Heart right ventricle (tissue), 16 donors: ENCODE data around the gene PLXDC2. TPM values are rescaled to one million over a fixed set of nuclear protein-coding genes. Genes with fewer than 3 reads are reported as not detected.

Source experiments
- ATAC-seq, 8 donors: fragments of 200-7000 bp; cut with Tn5 transposase; one replicate each; pipeline ENCODE4 v1.9.1; 2020; ENCODE audit warnings: mild to moderate bottlenecking in 8 of 8, moderate library complexity in 8 of 8, moderate number of reproducible peaks in 1 of 8
- DNase-seq, 2 donors: peaks; one replicate each; pipeline ENCODE4 v3.0.0-alpha.2; 2020
- H3K27ac ChIP-seq, 10 donors: fragments of 200-600 bp; sonication (generic) in 2 of 10; one replicate each; pipeline versions ENCODE4 v1.5.0 to v1.8.0; 2020 to 2022; ENCODE audit warnings: mild to moderate bottlenecking in 3 of 10
- H3K27me3 ChIP-seq, 7 donors: fragments of 200-600 bp; one replicate each; pipeline ENCODE4 v1.8.0; 2021 to 2022; ENCODE audit warnings: mild to moderate bottlenecking in 2 of 7
- H3K36me3 ChIP-seq, 9 donors: fragments of 200-600 bp; sonication (generic) in 1 of 9; one replicate each; pipeline versions ENCODE4 v1.5.0 to v1.8.0; 2020 to 2022; ENCODE audit warnings: mild to moderate bottlenecking in 2 of 9
- H3K4me1 ChIP-seq, 9 donors: fragments of 200-600 bp; sonication (generic) in 1 of 9; one replicate each; pipeline versions ENCODE4 v1.5.0 to v1.8.0; 2020 to 2022; ENCODE audit warnings: mild to moderate bottlenecking in 4 of 9
- H3K4me3 ChIP-seq, 10 donors: fragments of 200-600 bp; sonication (generic) in 2 of 10; one replicate each; pipeline versions ENCODE4 v1.5.0 to v1.8.0; 2020 to 2022; ENCODE audit warnings: mild to moderate bottlenecking in 7 of 10, moderate library complexity in 2 of 10
- H3K9me3 ChIP-seq, 11 donors: fragments of 200-600 bp in 10 of 11; sonication (generic) in 2 of 11; one replicate each; pipeline versions ENCODE4 v1.5.0 to v1.8.0; 2013 to 2022; ENCODE audit warnings: mild to moderate bottlenecking in 2 of 11, control low read depth in 1 of 11, moderate library complexity in 1 of 11
- CTCF ChIP-seq, 9 donors: fragments of 200-600 bp; sonication (generic) in 2 of 9; IDR thresholded peaks; one replicate each; pipeline versions ENCODE4 v1.5.0 to v1.8.0; 2021 to 2022; ENCODE audit warnings: antibody characterized with exemption in 9 of 9, mild to moderate bottlenecking in 5 of 9, moderate library complexity in 1 of 9
- WGBS, 2 donors: extraction: QIAGEN DNeasy Blood & Tissue Kit; methylation state at CpG; one replicate each; pipeline ENCODE4 v1.1.7; 2013; ENCODE audit warnings: inconsistent platforms in 1 of 2; 5-methylcytosine and 5-hydroxymethylcytosine counted together
- intact Hi-C, 10 donors: fragments of 100-400 bp; cut with DNase I; formaldehyde crosslinking; loops; one replicate each; pipeline versions ENCODE4 v1.11.1 to v1.14.2; 2022
- polyA plus RNA-seq, 2 donors: library from polyadenylated mRNA; stranded (reverse); fragments of 200-250 nt; gene quantifications; one replicate each; pipeline ENCODE4 v1.2.3, GENCODE V29; 2013
- total RNA-seq, 10 donors: library from RNA; stranded (reverse); fragmentation: NEBNext Ultra II Directional in 3 of 10; extraction: Animal tissue kit (Norgen Biotek cat#: 25700) in 3 of 10; gene quantifications; one replicate each; pipeline versions ENCODE4 v1.2.1 to v1.2.4, GENCODE V29; 2021 to 2023
- donor health status: Arrhythmogenic right ventricular cardiomyopathy.
- donor health status: ischemic (EF 13 %, LVEDD 7.1; RV severe dilation, severe dysfunction).
- donor health status: healthy with polysubstance abuse.
- donor health status: DM: no; HTN: yes; CAD: no.
- donor health status: DM: no; HTN: no; CAD: no.
- donor health status: ischemic (EF 25% LVEDD 6.9; RV normal size, moderate dysfunction).
- donor health status: ischemic (EF 25% LVEDD 5.7; RV mildly dilated, moderate dysfunction).
- donor health status: healthy.
- donor health status: DM: yes; HTN: yes; CAD: no.
- donor health status: Ischemic cardiomyopathy.
- donor health status: ischemic (EF 35%, LVEDD 5.7; RV mildly dilated, moderate dysfunction).
- donor health status: nonischemic (EF 11% LVEDD 7.7; RV severe dilation, severe dysfunction).
- donor health status: DM: yes; HTN: yes; CAD: no.
- donor health status: PGD.
- donor health status: ischemic (EF 29% LVEDD 5.4; RV normal size, mild dysfunction).
- donor health status: nonischemic (EF 23%, LVEDD 6.1; RV moderate dilation, normal function).

Gene PLXDC2
- total and polyA plus RNA-seq, 12 donors, result 4.6 to 26.8 (median 16.9) TPM

- H3K4me3 ChIP-seq, result no peak overlapping the region
- intact Hi-C loops, result no loop called here
- H3K27me3 ChIP-seq, result no peaks in the 10 kb centered on the region
- no peak overlapping the region for H3K27ac ChIP-seq
- ATAC-seq, result no peak
- H3K4me1 ChIP-seq, result peaks cover 0 to 32% (median 9%) of the 10 kb centered on the region in 9 donors
- 72 to 75% methylated on average over 3 of the region's 3 CpGs for WGBS, 2 donors
- H3K36me3 ChIP-seq, result peaks cover 0 to 3% (median 0%) of the 10 kb centered on the region in 9 donors
- TF ChIP-seq CTCF (IDR thresholded peaks at IDR 0.05), result no peak
- DNase-seq, result no peak
- no peaks in the 10 kb centered on the region for H3K9me3 ChIP-seq
These were observed 22.9 kb downstream of the PLXDC2 start for GRCh38 chr10:19839090-19839489.

- intact Hi-C loops, result no loop called here
- Histone ChIP-seq H3K27ac (no peak overlapping the region), H3K9me3 (no peaks in the 10 kb centered on the region), H3K27me3 (no peaks in the 10 kb centered on the region), H3K4me1 (peaks cover 0 to 32% (median 9%) of the 10 kb centered on the region in 9 donors), H3K4me3 (no peak overlapping the region), H3K36me3 (peaks cover 0 to 3% (median 0%) of the 10 kb centered on the region in 9 donors)
- TF ChIP-seq CTCF (IDR thresholded peaks at IDR 0.05), result no peak
- ATAC-seq, result no peak
- DNase-seq, result no peak
- 66 to 68% methylated on average over 4 of the region's 4 CpGs for WGBS, 2 donors
These were observed 23.3 kb downstream of the PLXDC2 start for GRCh38 chr10:19839552-19839951.

GRCh38 chr10:19840776-19841175, 24.5 kb downstream of the PLXDC2 start:
- H3K27ac ChIP-seq, result no peak overlapping the region
- H3K36me3 ChIP-seq, result peaks cover 0 to 3% (median 0%) of the 10 kb centered on the region in 9 donors
- 83 to 88% methylated on average over 3 of the region's 3 CpGs for WGBS, 2 donors
- DNase-seq, result no peak
- H3K9me3 ChIP-seq, result no peaks in the 10 kb centered on the region
- peaks cover 0 to 42% (median 13%) of the 10 kb centered on the region in 9 donors for H3K4me1 ChIP-seq
- intact Hi-C loops, result no loop called here
- TF ChIP-seq CTCF (IDR thresholded peaks at IDR 0.05), result no peak
- H3K27me3 ChIP-seq, result no peaks in the 10 kb centered on the region
- no peak overlapping the region for H3K4me3 ChIP-seq
- ATAC-seq, result no peak

GRCh38 chr10:19843487-19843886, 27.3 kb downstream of the PLXDC2 start:
- intact Hi-C loops, result no loop called here
- TF ChIP-seq CTCF (IDR thresholded peaks at IDR 0.05), result no peak
- Histone ChIP-seq H3K36me3 (no peaks in the 10 kb centered on the region), H3K4me1 (peaks cover 0 to 47% (median 16%) of the 10 kb centered on the region in 9 donors), H3K9me3 (no peaks in the 10 kb centered on the region), H3K27ac (no peak overlapping the region), H3K27me3 (no peaks in the 10 kb centered on the region), H3K4me3 (no peak overlapping the region)
- WGBS, 2 donors, result 55 to 58% methylated on average over 1 of the region's 1 CpG
- ATAC-seq, result no peak
- DNase-seq, result no peak
